Tongue (tissue), 3 donors: ENCODE measurements around the gene EGF. TPM values are rescaled to one million over a fixed set of nuclear protein-coding genes. Genes with fewer than 3 reads are reported as not detected.

Experiments
- DNase-seq: peaks from one replicate; pipeline ENCODE4 v3.0.0-alpha.2; 2015
- small RNA-seq: library from RNA; depleted of rRNA; stranded (forward); fragments of <200 nt; gene quantifications from one replicate; pipeline ENCODE3, GENCODE V24; 2014; ENCODE audit warnings: low replicate concordance
- total RNA-seq: library from RNA; depleted of rRNA; stranded (reverse); fragments of >200 nt; gene quantifications from one replicate; pipeline ENCODE4 v1.2.3, GENCODE V29; 2014

The EGF gene
- total RNA-seq, 1 donor from 2014 or later = 16.9 TPM

- peak; percentile 18 for DNase-seq
Measured at GRCh38 chr4:110042545-110043517, 130.1 kb downstream of the EGF start.

- peak; percentile 41 for DNase-seq
Measured at GRCh38 chr4:110046588-110047049, 133.9 kb downstream of the EGF start.

- DNase-seq = peak; percentile 60
Measured at GRCh38 chr4:110049951-110050925, 137.6 kb downstream of the EGF start.

- DNase-seq = no peak
Measured at GRCh38 chr4:110055158-110055768, 142.6 kb downstream of the EGF start.

- DNase-seq = no peak
Measured at GRCh38 chr4:110058677-110059076, 146.0 kb downstream of the EGF start.

GRCh38 chr4:110059556-110060191 is 147.0 kb downstream of the EGF start:
- no peak for DNase-seq

GRCh38 chr4:110061076-110061475 is 148.4 kb downstream of the EGF start:
- DNase-seq = no peak

Small RNA genes within 50 kb of the gene (small RNA-seq; reads per million reads assigned to genes)
- not detected for gene RNU6-35P

Other genes starting within 250 kb of the EGF start
- 18.4 TPM for gene CASP6, start 209.4 kb upstream of the EGF start, total RNA-seq
- 19.6 TPM for gene PLA2G12A, start 182.8 kb upstream of the EGF start, total RNA-seq
- gene CFI, start 110.9 kb upstream of the EGF start, total RNA-seq = 11.8 TPM
- 9.0 TPM for gene GAR1, start 97.1 kb upstream of the EGF start, total RNA-seq
- not detected for gene RRH, start 84.9 kb upstream of the EGF start, total RNA-seq
- 0.51 TPM for gene LRIT3, start 64.8 kb upstream of the EGF start, total RNA-seq